BE2C (cell line): ENCODE data around the gene HS6ST3.

ENCODE experiments used
- DNase-seq: peaks from one replicate; pipeline ENCODE4 v3.0.0-alpha.2; 2020
- H3K27me3 ChIP-seq: fragments of 250-450 bp; sonication (Bioruptor Pico); 2 replicates; pipeline ENCODE4 v1.5.1; 2020; ENCODE audit warnings: mild to moderate bottlenecking
- H3K36me3 ChIP-seq: fragments of 250-450 bp; sonication (Bioruptor Pico); 2 replicates; pipeline ENCODE4 v1.5.1; 2020; ENCODE audit warnings: mild to moderate bottlenecking
- H3K4me1 ChIP-seq: fragments of 250-450 bp; sonication (Bioruptor Pico); 2 replicates; pipeline ENCODE4 v1.5.1; 2020
- H3K4me3 ChIP-seq: 2 replicates; pipeline ENCODE4 v1.5.1; 2011; ENCODE audit warnings: low read depth, low read length
- H3K9me3 ChIP-seq: fragments of 250-450 bp; sonication (Bioruptor Pico); 2 replicates; pipeline ENCODE4 v1.5.1; 2020
- TF ChIP-seq, protein P1 (sequence below): IDR thresholded peaks from 2 replicates; pipeline ENCODE4 v1.5.1; 2012; ENCODE audit warnings: mild to moderate bottlenecking, low read depth, low read length

Gene HS6ST3

GRCh38 chr13:96252903-96253302 is 163.0 kb downstream of the HS6ST3 start:
- DNase-seq, result no peak
- no peaks in the 10 kb centered on the region for H3K27me3 ChIP-seq
- TF ChIP-seq, protein P1, sequence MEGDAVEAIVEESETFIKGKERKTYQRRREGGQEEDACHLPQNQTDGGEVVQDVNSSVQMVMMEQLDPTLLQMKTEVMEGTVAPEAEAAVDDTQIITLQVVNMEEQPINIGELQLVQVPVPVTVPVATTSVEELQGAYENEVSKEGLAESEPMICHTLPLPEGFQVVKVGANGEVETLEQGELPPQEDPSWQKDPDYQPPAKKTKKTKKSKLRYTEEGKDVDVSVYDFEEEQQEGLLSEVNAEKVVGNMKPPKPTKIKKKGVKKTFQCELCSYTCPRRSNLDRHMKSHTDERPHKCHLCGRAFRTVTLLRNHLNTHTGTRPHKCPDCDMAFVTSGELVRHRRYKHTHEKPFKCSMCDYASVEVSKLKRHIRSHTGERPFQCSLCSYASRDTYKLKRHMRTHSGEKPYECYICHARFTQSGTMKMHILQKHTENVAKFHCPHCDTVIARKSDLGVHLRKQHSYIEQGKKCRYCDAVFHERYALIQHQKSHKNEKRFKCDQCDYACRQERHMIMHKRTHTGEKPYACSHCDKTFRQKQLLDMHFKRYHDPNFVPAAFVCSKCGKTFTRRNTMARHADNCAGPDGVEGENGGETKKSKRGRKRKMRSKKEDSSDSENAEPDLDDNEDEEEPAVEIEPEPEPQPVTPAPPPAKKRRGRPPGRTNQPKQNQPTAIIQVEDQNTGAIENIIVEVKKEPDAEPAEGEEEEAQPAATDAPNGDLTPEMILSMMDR, result no peak
- no peaks in the 10 kb centered on the region for H3K36me3 ChIP-seq
- H3K4me3 ChIP-seq, result no peak overlapping the region
- H3K9me3 ChIP-seq, result no peaks in the 10 kb centered on the region
- H3K4me1 ChIP-seq, result peaks cover 5% of the 10 kb centered on the region; the same call in 1 of the 2 replicates

DNA sequence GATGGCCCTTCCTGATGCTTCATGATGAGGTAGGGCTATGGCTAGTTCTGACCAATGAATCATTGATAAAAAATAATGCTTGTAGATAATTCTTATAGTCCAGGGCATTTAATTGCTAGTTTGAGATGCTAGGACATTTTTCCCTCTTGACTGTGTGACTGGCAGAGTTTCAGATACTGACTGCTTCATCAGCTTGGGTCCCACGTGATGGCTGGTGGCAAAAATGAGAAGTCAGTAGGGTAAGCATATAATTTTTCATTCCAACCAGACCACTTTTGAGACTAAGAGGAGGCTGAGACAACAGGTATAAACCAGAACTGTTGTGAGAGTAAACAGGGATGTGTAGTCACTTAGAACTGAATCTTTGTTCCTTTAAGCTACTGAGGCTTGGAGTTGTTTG is 183.3 kb downstream of the HS6ST3 start:
- H3K9me3 ChIP-seq, result no peaks in the 10 kb centered on the region
- no peaks in the 10 kb centered on the region for H3K27me3 ChIP-seq
- no peak for DNase-seq
- H3K36me3 ChIP-seq, result no peaks in the 10 kb centered on the region
- no peak overlapping the region for H3K4me3 ChIP-seq
- no peaks in the 10 kb centered on the region for H3K4me1 ChIP-seq
- TF ChIP-seq, protein P1, result no peak

DNA sequence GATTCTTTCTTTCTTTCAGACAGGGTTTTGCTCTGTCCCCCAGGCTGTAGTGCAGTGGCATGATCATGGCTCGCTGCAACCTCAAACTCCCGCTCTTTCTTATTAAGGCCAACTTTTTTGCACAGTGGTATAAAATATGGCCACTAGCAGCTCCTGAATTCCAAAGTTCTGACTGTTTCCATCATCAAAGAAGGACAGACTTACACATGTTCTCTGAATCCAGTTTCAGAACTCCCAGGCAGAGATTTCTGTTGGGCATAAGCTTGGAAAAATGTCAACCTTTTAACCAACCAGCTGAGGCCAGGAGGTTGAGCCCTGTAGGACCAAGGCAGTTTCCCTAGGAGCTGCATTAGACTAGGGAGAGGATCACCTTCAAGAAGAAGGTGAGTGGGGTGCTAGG is 184.1 kb downstream of the HS6ST3 start:
- no peak for DNase-seq
- no peaks in the 10 kb centered on the region for H3K36me3 ChIP-seq
- TF ChIP-seq, protein P1, result no peak
- no peaks in the 10 kb centered on the region for H3K9me3 ChIP-seq
- no peaks in the 10 kb centered on the region for H3K27me3 ChIP-seq
- no peaks in the 10 kb centered on the region for H3K4me1 ChIP-seq
- no peak overlapping the region for H3K4me3 ChIP-seq

DNA sequence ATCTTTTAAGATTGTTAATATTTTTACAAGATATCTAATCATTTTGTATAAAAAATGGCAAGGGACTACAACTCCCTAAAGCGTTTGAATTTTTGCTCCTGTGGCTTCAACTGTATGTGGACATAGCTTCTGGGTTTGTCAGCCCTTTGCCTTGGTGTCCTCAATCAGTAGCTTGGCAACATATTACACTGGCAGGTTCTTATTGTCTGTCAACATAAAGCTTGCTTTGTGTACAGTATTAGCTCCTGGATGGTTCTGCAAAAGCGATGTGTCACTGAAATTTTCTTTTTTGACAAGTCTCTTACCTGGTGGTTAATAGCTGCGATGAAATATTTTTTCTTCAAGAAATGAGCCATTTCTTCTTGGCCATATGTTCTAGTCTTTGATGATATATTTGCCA is 190.0 kb downstream of the HS6ST3 start:
- Histone ChIP-seq H3K4me1 (no peaks in the 10 kb centered on the region), H3K36me3 (no peaks in the 10 kb centered on the region), H3K9me3 (no peaks in the 10 kb centered on the region), H3K27me3 (no peaks in the 10 kb centered on the region), H3K4me3 (no peak overlapping the region)
- DNase-seq, result no peak
- TF ChIP-seq, protein P1, result no peak

DNA sequence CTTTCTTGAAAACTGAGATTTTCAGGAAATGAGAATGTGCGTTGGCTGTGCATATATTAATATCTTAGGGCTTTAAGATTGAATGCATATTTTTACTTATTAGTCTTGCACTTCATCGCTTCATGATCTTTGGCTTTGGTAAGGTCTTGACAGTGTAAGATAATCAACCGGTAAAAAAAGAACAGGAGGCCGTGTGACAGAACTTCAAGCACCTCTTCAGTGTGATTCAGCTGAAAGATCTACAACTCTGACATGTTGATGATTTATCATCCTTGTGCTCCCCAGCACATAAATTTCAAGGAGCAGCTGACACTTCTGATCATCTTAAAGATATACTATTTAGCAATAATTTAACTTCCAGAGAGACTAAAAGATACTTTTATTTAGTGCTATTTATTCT is 195.1 kb downstream of the HS6ST3 start:
- Histone ChIP-seq H3K36me3 (no peaks in the 10 kb centered on the region), H3K27me3 (no peaks in the 10 kb centered on the region), H3K4me1 (peaks cover 3% of the 10 kb centered on the region; the same call in 1 of the 2 replicates), H3K9me3 (no peaks in the 10 kb centered on the region), H3K4me3 (no peak overlapping the region)
- DNase-seq, result no peak
- TF ChIP-seq, protein P1, result no peak

DNA sequence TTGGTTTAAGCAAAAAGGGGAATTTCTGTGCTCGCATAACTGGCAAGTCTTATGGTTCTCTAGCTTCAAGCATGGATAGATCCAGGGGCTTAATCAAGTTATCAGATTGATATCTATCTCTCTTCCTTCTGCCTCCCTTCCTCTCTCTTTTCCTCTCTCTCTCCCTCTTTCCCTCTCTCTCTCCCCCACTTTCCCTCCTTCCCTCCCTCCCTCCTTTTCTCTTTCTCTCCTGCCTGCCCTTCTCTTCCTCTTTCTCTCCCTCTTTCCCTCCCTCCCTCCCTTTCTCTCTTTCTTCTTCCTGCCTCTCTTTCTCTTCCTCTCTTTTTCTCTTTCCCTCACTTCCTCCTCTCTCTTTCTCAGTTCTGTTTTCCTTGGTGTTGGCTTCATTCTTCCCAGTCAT is 195.8 kb downstream of the HS6ST3 start:
- H3K36me3 ChIP-seq, result no peaks in the 10 kb centered on the region
- TF ChIP-seq, protein P1, result no peak

More for the DNA sequence above, 195.8 kb downstream of the HS6ST3 start:
- Histone ChIP-seq H3K4me1 (peaks cover 3% of the 10 kb centered on the region; the same call in 1 of the 2 replicates), H3K9me3 (no peaks in the 10 kb centered on the region), H3K27me3 (no peaks in the 10 kb centered on the region), H3K4me3 (no peak overlapping the region)
- no peak for DNase-seq
